Lower leg skin (tissue), 4 donors: ENCODE measurements around the gene ANKRD2. TPM values are rescaled to one million over a fixed set of nuclear protein-coding genes. Genes with fewer than 3 reads are reported as not detected.

ENCODE experiments used
- DNase-seq, 2 donors: peaks; one replicate each; pipeline ENCODE4 v3.0.0-alpha.2; 2019; ENCODE audit warnings: low spot score in 2 of 2
- H3K4me3 ChIP-seq: fragments of 200-600 bp; sonication (generic); 2 replicates; pipeline ENCODE4 v1.5.1; 2017; ENCODE audit warnings: mild to moderate bottlenecking, low read depth; ENCODE audit not compliant: poor library complexity, severe bottlenecking
- POLR2A ChIP-seq, 2 donors: fragments of 450-650 bp; IDR thresholded peaks; one replicate each; pipeline ENCODE4 v1.6.1; 2016 to 2017; ENCODE audit warnings: antibody characterized with exemption in 2 of 2, mild to moderate bottlenecking in 1 of 2, moderate library complexity in 1 of 2
- WGBS, 2 donors: methylation state at CpG; one replicate each; pipeline ENCODE4 v1.1.5; 2018; 5-methylcytosine and 5-hydroxymethylcytosine counted together
- intact Hi-C: fragments of 100-400 bp; cut with DNase I; formaldehyde crosslinking; loops from one replicate; pipeline ENCODE4 v1.15.0; 2023; ENCODE audit warnings: low total_unique reads
- total RNA-seq, 4 donors: library from RNA; depleted of rRNA; stranded (reverse); fragments of >200 nt; gene quantifications; one replicate each; pipeline ENCODE4 v1.1.0, GENCODE V29; 2016
- TF ChIP-seq, protein P1 (sequence below), 3 donors: fragments of 450-650 bp; IDR thresholded peaks; one replicate each; pipeline ENCODE4 v1.5.1; 2016; ENCODE audit warnings: antibody characterized with exemption in 3 of 3, mild to moderate bottlenecking in 3 of 3, moderate library complexity in 2 of 3

Gene ANKRD2
- total RNA-seq, 4 donors from 2014 or later, result 3.6 to 5.5 (median 4.8) TPM

DNA sequence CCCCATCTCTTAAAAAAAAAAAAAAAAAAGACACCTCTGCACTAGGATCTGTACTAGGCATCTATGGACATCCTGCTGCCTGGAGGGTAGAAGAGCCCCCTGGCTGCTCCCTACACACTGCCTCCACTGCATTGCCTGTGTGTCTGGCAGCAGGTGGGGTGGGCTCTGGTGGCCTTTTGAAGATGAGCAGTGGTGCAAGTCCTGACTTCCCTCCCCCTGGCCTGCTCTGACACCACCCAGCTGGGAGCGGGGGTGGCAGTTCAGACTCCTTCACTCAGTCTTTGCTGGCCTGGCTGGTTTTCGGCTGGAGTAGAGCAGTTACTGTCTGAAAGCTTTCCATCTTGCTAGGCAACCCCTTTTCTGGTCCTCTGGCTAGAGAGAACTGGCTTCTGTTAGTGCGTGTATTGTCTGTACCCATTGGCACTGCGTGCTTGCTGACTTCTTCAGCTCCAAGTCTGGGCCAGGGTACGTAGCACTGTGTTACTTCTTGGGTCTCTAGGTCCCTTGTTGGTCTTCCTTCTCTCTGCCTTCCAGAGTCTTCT is 34.6 kb downstream of the ANKRD2 start:
- intact Hi-C loops, result loop anchor here (5.0 kb wide), 1 partner anchor 970 kb away; no protein-coding TSS in a partner anchor
- TF ChIP-seq, protein P1, sequence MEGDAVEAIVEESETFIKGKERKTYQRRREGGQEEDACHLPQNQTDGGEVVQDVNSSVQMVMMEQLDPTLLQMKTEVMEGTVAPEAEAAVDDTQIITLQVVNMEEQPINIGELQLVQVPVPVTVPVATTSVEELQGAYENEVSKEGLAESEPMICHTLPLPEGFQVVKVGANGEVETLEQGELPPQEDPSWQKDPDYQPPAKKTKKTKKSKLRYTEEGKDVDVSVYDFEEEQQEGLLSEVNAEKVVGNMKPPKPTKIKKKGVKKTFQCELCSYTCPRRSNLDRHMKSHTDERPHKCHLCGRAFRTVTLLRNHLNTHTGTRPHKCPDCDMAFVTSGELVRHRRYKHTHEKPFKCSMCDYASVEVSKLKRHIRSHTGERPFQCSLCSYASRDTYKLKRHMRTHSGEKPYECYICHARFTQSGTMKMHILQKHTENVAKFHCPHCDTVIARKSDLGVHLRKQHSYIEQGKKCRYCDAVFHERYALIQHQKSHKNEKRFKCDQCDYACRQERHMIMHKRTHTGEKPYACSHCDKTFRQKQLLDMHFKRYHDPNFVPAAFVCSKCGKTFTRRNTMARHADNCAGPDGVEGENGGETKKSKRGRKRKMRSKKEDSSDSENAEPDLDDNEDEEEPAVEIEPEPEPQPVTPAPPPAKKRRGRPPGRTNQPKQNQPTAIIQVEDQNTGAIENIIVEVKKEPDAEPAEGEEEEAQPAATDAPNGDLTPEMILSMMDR (IDR thresholded peaks at IDR 0.05), result no peak
- no peak for TF ChIP-seq POLR2A (IDR thresholded peaks at IDR 0.05)
- WGBS, 2 donors, result 82 to 86% methylated on average over 5 of the region's 5 CpGs
- DNase-seq, result no peak
- no peak overlapping the region for H3K4me3 ChIP-seq

GRCh38 chr10:97608991-97609561 is 36.5 kb downstream of the ANKRD2 start:
- intact Hi-C loops, result loop anchor here (5.0 kb wide), 1 partner anchor 972 kb away; no protein-coding TSS in a partner anchor

GRCh38 chr10:97611473-97611872 is 38.9 kb downstream of the ANKRD2 start:
- no peak for DNase-seq
- WGBS, 2 donors, result 82 to 84% methylated on average over 10 to 12 of the region's 12 CpGs
- intact Hi-C loops, result loop anchor here (10.0 kb wide), 1 partner anchor 147 kb away; no protein-coding TSS in a partner anchor
- TF ChIP-seq, protein P1 (IDR thresholded peaks at IDR 0.05), result no peak
- no peak for TF ChIP-seq POLR2A (IDR thresholded peaks at IDR 0.05)
- no peak overlapping the region for H3K4me3 ChIP-seq

More at GRCh38 chr10:97608991-97609561, 36.5 kb downstream of the ANKRD2 start:
- peak; percentile 42 to 91 for DNase-seq
- 53 to 55% methylated on average over 13 of the region's 13 CpGs for WGBS, 2 donors
- no peak overlapping the region for H3K4me3 ChIP-seq
- TF ChIP-seq POLR2A (IDR thresholded peaks at IDR 0.05), result no peak
- TF ChIP-seq, protein P1 (IDR thresholded peaks at IDR 0.05), result no peak

- DNase-seq, result no peak
- no peak overlapping the region for H3K4me3 ChIP-seq
- intact Hi-C loops, result loop anchor here (10.0 kb wide), 1 partner anchor 148 kb away; no protein-coding TSS in a partner anchor
- TF ChIP-seq POLR2A (IDR thresholded peaks at IDR 0.05), result no peak
- TF ChIP-seq, protein P1 (IDR thresholded peaks at IDR 0.05), result no peak
- 16 to 24% methylated on average over 2 of the region's 2 CpGs for WGBS, 2 donors
Measured at GRCh38 chr10:97612386-97612785, 39.8 kb downstream of the ANKRD2 start.

DNA sequence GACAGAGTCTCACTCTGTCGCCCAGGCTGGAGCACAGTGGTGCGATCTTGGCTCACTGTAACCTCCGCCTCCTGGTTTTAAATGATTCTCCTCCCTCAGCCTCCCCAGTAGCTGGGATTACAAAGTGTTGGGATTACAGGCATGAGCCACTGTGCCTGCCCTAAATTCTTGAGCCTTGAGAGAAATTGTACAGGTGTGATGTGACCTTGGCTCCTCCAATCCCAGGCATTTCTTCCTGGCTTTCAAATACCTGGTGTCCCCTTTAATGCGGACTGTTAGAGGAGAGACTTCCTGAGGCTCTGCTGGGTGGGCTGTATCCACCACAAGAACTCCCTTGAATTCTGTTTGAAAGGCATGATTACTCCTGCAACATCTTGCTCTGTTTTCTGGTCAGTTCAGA is 45.7 kb downstream of the ANKRD2 start:
- WGBS, 2 donors, result 96 to 99% methylated on average over 4 of the region's 4 CpGs
- intact Hi-C loops, result loop anchor here (10.0 kb wide), 1 partner anchor 153 kb away; no protein-coding TSS in a partner anchor
- no peak overlapping the region for H3K4me3 ChIP-seq
- no peak for DNase-seq
- TF ChIP-seq POLR2A (IDR thresholded peaks at IDR 0.05), result no peak
- TF ChIP-seq, protein P1 (IDR thresholded peaks at IDR 0.05), result no peak
